Parathyroid adenoma (tissue), 2 donors: ENCODE data around the gene RCN2.

Source experiments
- H2AFZ ChIP-seq: fragments of 300-600 bp; sonication (generic); one replicate; pipeline ENCODE4 v1.7.0; 2017; ENCODE audit warnings: antibody characterized with exemption, mild to moderate bottlenecking
- H3K27ac ChIP-seq: fragments of 300-600 bp; sonication (generic); one replicate; pipeline ENCODE4 v1.7.0; 2017
- H3K27me3 ChIP-seq: fragments of 300-600 bp; sonication (generic); one replicate; pipeline ENCODE4 v1.7.0; 2017; ENCODE audit warnings: low read length; ENCODE audit not compliant: control insufficient read depth, insufficient read depth
- H3K36me3 ChIP-seq: fragments of 300-600 bp; sonication (generic); one replicate; pipeline ENCODE4 v1.7.0; 2017; ENCODE audit warnings: low read length; ENCODE audit not compliant: control insufficient read depth, insufficient read depth
- H3K4me1 ChIP-seq: fragments of 300-600 bp; sonication (generic); one replicate; pipeline ENCODE4 v1.7.0; 2017; ENCODE audit warnings: control low read depth
- H3K4me2 ChIP-seq: fragments of 300-600 bp; sonication (generic); one replicate; pipeline ENCODE4 v1.7.0; 2017; ENCODE audit warnings: low read length
- H3K4me3 ChIP-seq: fragments of 300-600 bp; sonication (generic); one replicate; pipeline ENCODE4 v1.7.0; 2017; ENCODE audit warnings: low read depth, low read length
- H3K79me2 ChIP-seq: fragments of 300-600 bp; sonication (generic); one replicate; pipeline ENCODE4 v1.7.0; 2017; ENCODE audit warnings: control low read depth
- H3K9ac ChIP-seq: fragments of 300-600 bp; sonication (generic); one replicate; pipeline ENCODE4 v1.7.0; 2017; ENCODE audit warnings: mild to moderate bottlenecking
- H3K9me3 ChIP-seq: fragments of 300-600 bp; sonication (generic); one replicate; pipeline ENCODE4 v1.7.0; 2017; ENCODE audit warnings: low read length; ENCODE audit not compliant: control insufficient read depth
- CTCF ChIP-seq: fragments of 300-600 bp; sonication (generic); IDR thresholded peaks from one replicate; pipeline ENCODE4 v1.7.0; 2017; ENCODE audit warnings: antibody characterized with exemption, mild to moderate bottlenecking
- donor health status: primary hyperparathyroidism.

RCN2 gene

GRCh38 chr15:76932135-76932966, 802 bp downstream of the RCN2 start:
- H3K9ac ChIP-seq: peak overlapping the region; percentile 53
- H3K79me2 ChIP-seq: peaks cover 2% of the 10 kb centered on the region
- peak overlapping the region; percentile 69 for H2AFZ ChIP-seq
- H3K27me3 ChIP-seq: no peaks in the 10 kb centered on the region
- no peak overlapping the region for H3K27ac ChIP-seq
- no peaks in the 10 kb centered on the region for H3K9me3 ChIP-seq
- H3K4me3 ChIP-seq: peak overlapping the region; percentile 69
- peak overlapping the region; percentile 96 for H3K4me2 ChIP-seq
- TF ChIP-seq CTCF: no peak
- H3K36me3 ChIP-seq: no peaks in the 10 kb centered on the region
- no peaks in the 10 kb centered on the region for H3K4me1 ChIP-seq

DNA sequence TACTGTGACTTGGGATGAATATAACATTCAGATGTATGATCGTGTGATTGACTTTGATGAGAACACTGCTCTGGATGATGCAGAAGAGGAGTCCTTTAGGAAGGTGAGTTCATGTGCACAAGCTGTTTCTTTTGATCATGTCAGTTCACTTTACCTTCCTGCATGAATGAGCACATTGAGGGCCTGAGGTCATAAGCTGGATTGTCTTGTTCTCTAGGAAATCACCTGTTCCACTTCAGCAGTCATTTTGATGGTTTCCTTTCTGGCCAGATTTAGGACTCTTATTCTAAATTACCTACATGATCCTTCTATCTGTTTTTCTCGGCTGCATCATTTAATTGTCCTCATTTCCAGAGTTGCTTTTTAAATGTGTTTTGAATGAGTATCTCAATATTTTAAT, 4.1 kb downstream of the RCN2 start:
- H3K9me3 ChIP-seq: no peaks in the 10 kb centered on the region
- H3K79me2 ChIP-seq: peaks cover 2% of the 10 kb centered on the region
- no peak overlapping the region for H3K4me2 ChIP-seq
- H3K27ac ChIP-seq: no peak overlapping the region
- no peak overlapping the region for H2AFZ ChIP-seq
- no peak overlapping the region for H3K9ac ChIP-seq
- H3K4me1 ChIP-seq: no peaks in the 10 kb centered on the region
- no peak overlapping the region for H3K4me3 ChIP-seq
- TF ChIP-seq CTCF: no peak
- no peaks in the 10 kb centered on the region for H3K27me3 ChIP-seq
- H3K36me3 ChIP-seq: no peaks in the 10 kb centered on the region

DNA sequence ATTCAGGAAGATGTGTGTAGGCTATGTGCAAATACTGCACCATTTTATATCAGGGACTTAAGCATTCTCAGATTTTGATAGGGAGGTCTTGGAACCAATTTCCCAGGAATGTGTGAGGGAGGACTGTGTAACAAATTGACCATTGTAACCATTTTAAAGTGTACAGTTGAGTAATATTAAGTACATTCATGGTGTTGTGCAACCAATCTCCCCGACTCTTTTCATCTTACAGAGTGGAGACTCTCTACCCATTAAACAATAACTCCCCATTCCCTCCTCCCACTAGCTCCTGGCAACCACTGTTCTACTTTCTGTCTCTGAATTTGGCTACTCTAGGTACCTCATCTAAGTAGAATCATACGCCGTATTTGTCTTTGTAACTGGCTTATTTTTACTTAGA, 5.1 kb downstream of the RCN2 start:
- H3K36me3 ChIP-seq: no peaks in the 10 kb centered on the region
- H3K27ac ChIP-seq: no peak overlapping the region
- TF ChIP-seq CTCF: no peak

GRCh38 chr15:76938752-76939151, 7.2 kb downstream of the RCN2 start:
- no peaks in the 10 kb centered on the region for H3K9me3 ChIP-seq
- H3K4me3 ChIP-seq: no peak overlapping the region
- H3K27ac ChIP-seq: no peak overlapping the region
- no peak for TF ChIP-seq CTCF
- H3K27me3 ChIP-seq: no peaks in the 10 kb centered on the region
- no peaks in the 10 kb centered on the region for H3K4me1 ChIP-seq
- H3K79me2 ChIP-seq: no peaks in the 10 kb centered on the region
- H3K36me3 ChIP-seq: no peaks in the 10 kb centered on the region
- no peak overlapping the region for H3K4me2 ChIP-seq
- no peak overlapping the region for H2AFZ ChIP-seq
- H3K9ac ChIP-seq: no peak overlapping the region

More for the DNA sequence above, 5.1 kb downstream of the RCN2 start:
- Histone ChIP-seq H3K9ac (no peak overlapping the region), H3K4me2 (no peak overlapping the region), H3K79me2 (peaks cover 2% of the 10 kb centered on the region), H3K9me3 (no peaks in the 10 kb centered on the region), H2AFZ (no peak overlapping the region), H3K27me3 (no peaks in the 10 kb centered on the region), H3K4me1 (no peaks in the 10 kb centered on the region), H3K4me3 (no peak overlapping the region)

DNA sequence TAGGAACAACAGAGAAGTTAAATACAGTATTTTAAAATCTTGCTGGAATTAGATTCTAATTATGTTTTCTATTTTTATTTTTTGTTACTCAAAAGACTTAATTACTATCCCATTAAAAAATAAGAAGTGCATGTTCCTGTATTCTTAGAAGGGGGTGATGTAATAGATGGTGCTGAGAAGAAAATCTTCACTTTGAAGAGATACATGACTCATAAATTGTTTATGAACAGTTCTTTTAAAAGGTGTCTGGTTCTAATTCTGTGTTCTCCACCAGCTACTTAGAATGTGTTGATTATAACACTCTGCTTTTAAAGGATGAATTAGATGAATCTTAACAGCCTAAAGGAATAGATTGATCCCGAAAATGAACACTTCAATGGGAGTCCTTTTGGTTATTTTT, 8.2 kb downstream of the RCN2 start:
- Histone ChIP-seq H3K4me1 (no peaks in the 10 kb centered on the region), H3K27ac (no peak overlapping the region), H3K9me3 (no peaks in the 10 kb centered on the region), H3K36me3 (no peaks in the 10 kb centered on the region), H3K9ac (no peak overlapping the region), H2AFZ (no peak overlapping the region), H3K27me3 (no peaks in the 10 kb centered on the region), H3K4me2 (no peak overlapping the region), H3K79me2 (no peaks in the 10 kb centered on the region), H3K4me3 (no peak overlapping the region)
- no peak for TF ChIP-seq CTCF
